ENCODE results near the gene R3HCC1L. TPM values are rescaled to one million over a fixed set of nuclear protein-coding genes. Genes with fewer than 3 reads are reported as not detected.

R3HCC1L gene
- polyA plus RNA-seq, 2 of the 4 experiments (the other 2 are of a cell fraction): 11.0 to 15.2 TPM

DNA sequence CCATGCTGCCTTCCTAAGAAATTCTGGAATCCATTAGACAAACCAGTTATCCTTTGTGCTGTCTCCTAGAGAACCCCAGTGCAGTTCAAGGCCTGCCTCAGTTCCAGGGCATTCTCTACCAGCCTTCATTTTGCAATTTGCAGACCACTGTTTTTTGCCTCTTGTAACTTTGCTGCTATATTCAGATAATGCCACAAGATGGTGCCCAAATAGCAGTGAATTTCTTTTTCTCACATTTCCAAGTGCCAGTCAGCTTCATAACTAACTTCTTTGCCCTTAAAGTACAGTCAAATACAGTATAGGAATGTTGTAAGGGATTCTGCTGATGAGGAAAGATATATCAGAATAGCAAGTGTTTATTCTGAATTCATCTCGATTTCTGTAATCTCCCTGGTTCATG, 108.4 kb downstream of the R3HCC1L start (continued):
- TF ChIP-seq, protein P1, sequence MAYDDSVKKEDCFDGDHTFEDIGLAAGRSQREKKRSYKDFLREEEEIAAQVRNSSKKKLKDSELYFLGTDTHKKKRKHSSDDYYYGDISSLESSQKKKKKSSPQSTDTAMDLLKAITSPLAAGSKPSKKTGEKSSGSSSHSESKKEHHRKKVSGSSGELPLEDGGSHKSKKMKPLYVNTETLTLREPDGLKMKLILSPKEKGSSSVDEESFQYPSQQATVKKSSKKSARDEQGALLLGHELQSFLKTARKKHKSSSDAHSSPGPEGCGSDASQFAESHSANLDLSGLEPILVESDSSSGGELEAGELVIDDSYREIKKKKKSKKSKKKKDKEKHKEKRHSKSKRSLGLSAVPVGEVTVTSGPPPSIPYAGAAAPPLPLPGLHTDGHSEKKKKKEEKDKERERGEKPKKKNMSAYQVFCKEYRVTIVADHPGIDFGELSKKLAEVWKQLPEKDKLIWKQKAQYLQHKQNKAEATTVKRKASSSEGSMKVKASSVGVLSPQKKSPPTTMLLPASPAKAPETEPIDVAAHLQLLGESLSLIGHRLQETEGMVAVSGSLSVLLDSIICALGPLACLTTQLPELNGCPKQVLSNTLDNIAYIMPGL (CRISPR knock-in tag; IDR thresholded peaks at IDR 0.05; ENCODE audit: borderline replicate concordance): no peak
- no peak for TF ChIP-seq ZFP36 (IDR thresholded peaks at IDR 0.05; ENCODE audit: borderline replicate concordance, partially characterized antibody)

DNA sequence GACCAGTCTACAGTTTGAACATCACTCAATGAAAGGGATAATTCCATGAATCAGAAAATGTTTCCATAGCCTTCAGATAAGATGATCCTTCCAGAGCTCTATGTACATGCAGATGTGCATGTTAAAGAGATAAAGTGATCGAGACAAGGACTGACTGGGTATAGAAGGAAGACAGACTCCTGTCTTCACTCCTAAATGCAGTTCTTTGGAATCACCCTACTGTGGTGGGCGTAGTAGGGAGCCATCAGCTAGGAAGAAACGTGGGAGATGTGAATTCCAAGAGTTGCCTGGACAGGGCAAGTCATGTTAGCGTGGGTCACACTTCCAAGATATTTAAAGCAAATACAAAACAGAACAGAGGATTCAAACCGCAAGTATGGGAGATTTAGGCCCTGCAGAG, 109.7 kb downstream of the R3HCC1L start:
- TF ChIP-seq, protein P2, sequence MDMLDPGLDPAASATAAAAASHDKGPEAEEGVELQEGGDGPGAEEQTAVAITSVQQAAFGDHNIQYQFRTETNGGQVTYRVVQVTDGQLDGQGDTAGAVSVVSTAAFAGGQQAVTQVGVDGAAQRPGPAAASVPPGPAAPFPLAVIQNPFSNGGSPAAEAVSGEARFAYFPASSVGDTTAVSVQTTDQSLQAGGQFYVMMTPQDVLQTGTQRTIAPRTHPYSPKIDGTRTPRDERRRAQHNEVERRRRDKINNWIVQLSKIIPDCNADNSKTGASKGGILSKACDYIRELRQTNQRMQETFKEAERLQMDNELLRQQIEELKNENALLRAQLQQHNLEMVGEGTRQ (IDR thresholded peaks at IDR 0.05): no peak
- TF ChIP-seq RARB (CRISPR knock-in tag; IDR thresholded peaks at IDR 0.05): no peak
- TF ChIP-seq JUN (IDR thresholded peaks at IDR 0.05): no peak
- TF ChIP-seq, protein P3, sequence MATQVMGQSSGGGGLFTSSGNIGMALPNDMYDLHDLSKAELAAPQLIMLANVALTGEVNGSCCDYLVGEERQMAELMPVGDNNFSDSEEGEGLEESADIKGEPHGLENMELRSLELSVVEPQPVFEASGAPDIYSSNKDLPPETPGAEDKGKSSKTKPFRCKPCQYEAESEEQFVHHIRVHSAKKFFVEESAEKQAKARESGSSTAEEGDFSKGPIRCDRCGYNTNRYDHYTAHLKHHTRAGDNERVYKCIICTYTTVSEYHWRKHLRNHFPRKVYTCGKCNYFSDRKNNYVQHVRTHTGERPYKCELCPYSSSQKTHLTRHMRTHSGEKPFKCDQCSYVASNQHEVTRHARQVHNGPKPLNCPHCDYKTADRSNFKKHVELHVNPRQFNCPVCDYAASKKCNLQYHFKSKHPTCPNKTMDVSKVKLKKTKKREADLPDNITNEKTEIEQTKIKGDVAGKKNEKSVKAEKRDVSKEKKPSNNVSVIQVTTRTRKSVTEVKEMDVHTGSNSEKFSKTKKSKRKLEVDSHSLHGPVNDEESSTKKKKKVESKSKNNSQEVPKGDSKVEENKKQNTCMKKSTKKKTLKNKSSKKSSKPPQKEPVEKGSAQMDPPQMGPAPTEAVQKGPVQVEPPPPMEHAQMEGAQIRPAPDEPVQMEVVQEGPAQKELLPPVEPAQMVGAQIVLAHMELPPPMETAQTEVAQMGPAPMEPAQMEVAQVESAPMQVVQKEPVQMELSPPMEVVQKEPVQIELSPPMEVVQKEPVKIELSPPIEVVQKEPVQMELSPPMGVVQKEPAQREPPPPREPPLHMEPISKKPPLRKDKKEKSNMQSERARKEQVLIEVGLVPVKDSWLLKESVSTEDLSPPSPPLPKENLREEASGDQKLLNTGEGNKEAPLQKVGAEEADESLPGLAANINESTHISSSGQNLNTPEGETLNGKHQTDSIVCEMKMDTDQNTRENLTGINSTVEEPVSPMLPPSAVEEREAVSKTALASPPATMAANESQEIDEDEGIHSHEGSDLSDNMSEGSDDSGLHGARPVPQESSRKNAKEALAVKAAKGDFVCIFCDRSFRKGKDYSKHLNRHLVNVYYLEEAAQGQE (IDR thresholded peaks at IDR 0.05): no peak
- TF ChIP-seq, protein P4, sequence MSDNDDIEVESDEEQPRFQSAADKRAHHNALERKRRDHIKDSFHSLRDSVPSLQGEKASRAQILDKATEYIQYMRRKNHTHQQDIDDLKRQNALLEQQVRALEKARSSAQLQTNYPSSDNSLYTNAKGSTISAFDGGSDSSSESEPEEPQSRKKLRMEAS (IDR thresholded peaks at IDR 0.05): no peak
- no peak for TF ChIP-seq HOXB5 (CRISPR knock-in tag; IDR thresholded peaks at IDR 0.05)
- FAIRE-seq: no peak
- CTCF ChIA-PET: interaction anchor here (0.5 to 8.5 kb wide), 5 partner anchors 8 to 1371 kb away, joined by 3 to 68 read pairs (median 6); no protein-coding TSS in a partner anchor
- H3K4me1 ChIP-seq: no peaks in the 10 kb centered on the region
- ATAC-seq: no peak
- 87% methylated on average over 5 of the region's 5 CpGs for WGBS (ENCODE audit: missing lambda C conversion rate)
- H3K4me2 ChIP-seq: no peak overlapping the region
- POLR2A ChIA-PET: no interaction called here
- H3K4me3 ChIP-seq: no peak overlapping the region
- DNase-seq (ENCODE audit: low read depth in 1 of 2, low spot score in 1 of 2): no peak
- H3K9me3 ChIP-seq: no peaks in the 10 kb centered on the region
- no peak overlapping the region for H3K27ac ChIP-seq

DNA sequence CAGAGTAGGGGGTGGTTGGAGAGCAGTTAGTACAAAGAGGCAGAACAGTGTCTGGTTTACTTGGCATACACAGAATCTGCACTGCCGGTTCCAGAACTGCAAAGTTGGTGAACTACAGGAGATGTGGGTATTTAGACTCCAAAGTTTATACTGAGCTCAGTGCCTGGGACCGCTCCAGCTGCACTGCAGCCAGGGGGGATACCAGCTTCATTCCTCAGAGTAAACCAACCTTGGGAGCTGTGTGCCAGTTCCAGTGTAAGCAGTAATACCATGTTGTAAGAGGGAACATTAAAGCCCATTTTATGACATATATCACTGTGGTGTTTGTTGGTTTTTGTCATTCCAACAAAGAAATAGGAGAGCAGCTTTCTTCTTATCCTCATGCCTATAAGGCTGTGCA, 110.1 kb downstream of the R3HCC1L start:
- POLR2A ChIA-PET: no interaction called here
- 96% methylated on average over 2 of the region's 2 CpGs for WGBS (ENCODE audit: missing lambda C conversion rate)

More for the DNA sequence above, 110.1 kb downstream of the R3HCC1L start:
- Histone ChIP-seq H3K9me3 (no peaks in the 10 kb centered on the region), H3K4me2 (no peak overlapping the region), H3K27ac (no peak overlapping the region), H3K4me3 (no peak overlapping the region), H3K4me1 (no peaks in the 10 kb centered on the region)
- FAIRE-seq (no peak), DNase-seq (ENCODE audit: low read depth in 1 of 2, low spot score in 1 of 2) (no peak), ATAC-seq (no peak)
- TF ChIP-seq TP53 (CRISPR knock-in tag; IDR thresholded peaks at IDR 0.05) (no peak), NR3C1 (IDR thresholded peaks at IDR 0.05) (no peak), MAZ (IDR thresholded peaks at IDR 0.05; ENCODE audit: borderline replicate concordance, low read depth, low read length) (no peak), ESRRA (IDR thresholded peaks at IDR 0.05; ENCODE audit: borderline replicate concordance, low read length) (no peak), HDAC2 (IDR thresholded peaks at IDR 0.05) (no peak), TFCP2L1 (CRISPR knock-in tag; IDR thresholded peaks at IDR 0.05) (no peak), HOXB13 (CRISPR knock-in tag; IDR thresholded peaks at IDR 0.05; ENCODE audit: low read depth) (no peak), RNF2 (IDR thresholded peaks at IDR 0.05; ENCODE audit: borderline replicate concordance, low read depth) (no peak), ZSCAN20 (CRISPR knock-in tag; IDR thresholded peaks at IDR 0.05) (no peak), CHD2 (IDR thresholded peaks at IDR 0.05; ENCODE audit: low read length, partially characterized antibody) (no peak), CEBPB (IDR thresholded peaks at IDR 0.05) (no peak)
- TF ChIP-seq, protein P5, sequence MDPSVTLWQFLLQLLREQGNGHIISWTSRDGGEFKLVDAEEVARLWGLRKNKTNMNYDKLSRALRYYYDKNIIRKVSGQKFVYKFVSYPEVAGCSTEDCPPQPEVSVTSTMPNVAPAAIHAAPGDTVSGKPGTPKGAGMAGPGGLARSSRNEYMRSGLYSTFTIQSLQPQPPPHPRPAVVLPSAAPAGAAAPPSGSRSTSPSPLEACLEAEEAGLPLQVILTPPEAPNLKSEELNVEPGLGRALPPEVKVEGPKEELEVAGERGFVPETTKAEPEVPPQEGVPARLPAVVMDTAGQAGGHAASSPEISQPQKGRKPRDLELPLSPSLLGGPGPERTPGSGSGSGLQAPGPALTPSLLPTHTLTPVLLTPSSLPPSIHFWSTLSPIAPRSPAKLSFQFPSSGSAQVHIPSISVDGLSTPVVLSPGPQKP (IDR thresholded peaks at IDR 0.05; ENCODE audit: low read depth, low read length): no peak
- TF ChIP-seq, protein P1 (CRISPR knock-in tag; IDR thresholded peaks at IDR 0.05; ENCODE audit: borderline replicate concordance): no peak
- CTCF ChIA-PET: interaction anchor here (0.5 to 8.5 kb wide), 5 partner anchors 14 to 1370 kb away, joined by 3 to 68 read pairs (median 3); no protein-coding TSS in a partner anchor
